Stimulated activated CD8-positive, alpha-beta memory T cell treated with anti-CD3 and anti-CD28 coated beads, Interleukin-7, amount 100 ng/mL, for 4 hours (primary cell): ENCODE measurements around the gene CDC25A.

Source experiments
- DNase-seq, 2 donors: peaks; one replicate each; pipeline ENCODE4 v3.0.0-alpha.2; 2020; ENCODE audit warnings: low read depth in 2 of 2

Gene CDC25A

DNA sequence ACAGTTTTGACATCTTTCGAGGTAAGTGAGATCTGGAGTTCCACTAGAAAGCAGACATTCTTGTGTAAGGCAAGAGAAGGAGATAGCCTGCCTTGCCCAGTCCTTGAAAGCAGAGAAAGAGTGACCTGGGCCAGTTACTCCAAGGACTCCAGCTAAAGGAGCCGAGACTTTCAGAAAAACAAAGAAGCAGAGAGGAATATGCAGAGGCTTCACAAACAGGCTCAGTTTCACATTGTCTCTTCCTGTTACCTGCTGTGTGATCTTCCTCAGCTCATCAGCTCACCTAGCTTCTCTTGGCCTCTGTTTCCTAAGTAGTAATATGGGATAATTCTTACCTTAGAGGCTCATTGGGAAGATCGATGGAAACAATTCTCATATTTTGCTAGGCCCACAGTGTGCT lies 81.0 kb downstream of the CDC25A start:
- no peak for DNase-seq
